GM23338 (cell line): ENCODE measurements around the gene FBXW12. TPM values are rescaled to one million over a fixed set of nuclear protein-coding genes. Genes with fewer than 3 reads are reported as not detected.

Experiments
- ATAC-seq: fragments of 200-7000 bp; cut with Tn5 transposase; 3 replicates; pipeline ENCODE4 v1.9.1; 2020
- DNase-seq: peaks from one replicate; pipeline ENCODE4 v3.0.0-alpha.2; 2015; ENCODE audit warnings: low spot score
- H2AFZ ChIP-seq: fragments of 200-600 bp; sonication (generic); 2 replicates; pipeline ENCODE4 v1.8.0; 2016; ENCODE audit warnings: antibody characterized with exemption, mild to moderate bottlenecking, moderate library complexity
- H3F3A ChIP-seq: fragments of 200-600 bp; sonication (generic); replicated peaks from 2 replicates; pipeline ENCODE4 v1.8.0; 2017; ENCODE audit warnings: antibody characterized with exemption, mixed run types, low read depth
- H3K27ac ChIP-seq: fragments of 200-600 bp; sonication (generic); 2 replicates; pipeline ENCODE4 v1.6.1; 2016; ENCODE audit warnings: low read depth
- H3K27me3 ChIP-seq: fragments of 200-600 bp; sonication (generic); 2 replicates; pipeline ENCODE4 v1.8.0; 2016; ENCODE audit warnings: mild to moderate bottlenecking, mixed run types, moderate library complexity; ENCODE audit not compliant: insufficient read depth
- H3K36me3 ChIP-seq: fragments of 200-600 bp; sonication (generic); 2 replicates; pipeline ENCODE4 v1.8.0; 2016; ENCODE audit warnings: mild to moderate bottlenecking; ENCODE audit not compliant: insufficient read depth
- H3K4me1 ChIP-seq: fragments of 200-600 bp; sonication (generic); 2 replicates; pipeline ENCODE4 v1.8.0; 2016; ENCODE audit warnings: mild to moderate bottlenecking, moderate library complexity; ENCODE audit not compliant: insufficient read depth
- H3K4me2 ChIP-seq: fragments of 200-600 bp; sonication (generic); 2 replicates; pipeline ENCODE4 v1.7.1; 2017; ENCODE audit warnings: mixed run types
- H3K4me3 ChIP-seq: fragments of 200-600 bp; sonication (generic); 2 replicates; pipeline ENCODE4 v1.6.1; 2016; ENCODE audit warnings: mixed run types
- H3K79me2 ChIP-seq: fragments of 200-600 bp; sonication (generic); replicated peaks from 2 replicates; pipeline ENCODE4 v1.8.0; 2017; ENCODE audit warnings: mild to moderate bottlenecking; ENCODE audit not compliant: insufficient read depth
- H3K9me2 ChIP-seq: fragments of 200-600 bp; sonication (generic); 2 replicates; pipeline ENCODE4 v1.8.0; 2017; ENCODE audit not compliant: insufficient read depth
- H4K20me1 ChIP-seq: fragments of 200-600 bp; sonication (generic); replicated peaks from 2 replicates; pipeline ENCODE4 v1.8.0; 2017; ENCODE audit warnings: mild to moderate bottlenecking; ENCODE audit not compliant: insufficient read depth
- H3K27ac Mint-ChIP-seq: 2 replicates; pipeline ENCODE4 v1.8.0; 2020; ENCODE audit warnings: inconsistent platforms, mild to moderate bottlenecking, moderate library complexity, mixed read lengths
- H3K27me3 Mint-ChIP-seq: 3 replicates; pipeline ENCODE4 v1.8.0; 2022; ENCODE audit warnings: low read depth, mild to moderate bottlenecking, moderate library complexity, mixed read lengths, inconsistent platforms; ENCODE audit not compliant: insufficient read depth, poor library complexity
- H3K36me3 Mint-ChIP-seq: 3 replicates; pipeline ENCODE4 v1.8.0; 2021; ENCODE audit warnings: low read depth, mild to moderate bottlenecking, inconsistent platforms, moderate library complexity, mixed read lengths
- H3K4me1 Mint-ChIP-seq: 3 replicates; pipeline ENCODE4 v1.8.0; 2020; ENCODE audit warnings: mild to moderate bottlenecking, inconsistent platforms, mixed read lengths
- H3K4me3 Mint-ChIP-seq: 3 replicates; pipeline ENCODE4 v1.8.0; 2021; ENCODE audit warnings: moderate library complexity, mild to moderate bottlenecking, inconsistent platforms, mixed read lengths
- H3K9me3 Mint-ChIP-seq: 3 replicates; pipeline ENCODE4 v1.8.0; 2020; ENCODE audit warnings: moderate library complexity, mild to moderate bottlenecking, inconsistent platforms, mixed read lengths
- CREB1 ChIP-seq: fragments of 250-450 bp; sonication (Bioruptor Pico); IDR thresholded peaks from 2 replicates; pipeline ENCODE4 v1.5.0; 2020; ENCODE audit warnings: low read depth, mild to moderate bottlenecking, moderate library complexity
- EZH2 ChIP-seq: fragments of 200-600 bp; sonication (generic); IDR thresholded peaks from one replicate; pipeline ENCODE4 v1.8.0; 2017; ENCODE audit warnings: antibody characterized with exemption, mild to moderate bottlenecking, low read depth; ENCODE audit not compliant: unreplicated experiment
- EZH2phosphoT487 ChIP-seq: fragments of 200-600 bp; sonication (generic); IDR thresholded peaks from one replicate; pipeline ENCODE4 v1.8.1; 2018; ENCODE audit warnings: antibody characterized with exemption; ENCODE audit not compliant: unreplicated experiment
- JUNB ChIP-seq: IDR thresholded peaks from one replicate; pipeline ENCODE4 v1.6.1; 2016; ENCODE audit warnings: antibody characterized with exemption; ENCODE audit not compliant: unreplicated experiment
- POLR2AphosphoS5 ChIP-seq: IDR thresholded peaks from 2 replicates; pipeline ENCODE4 v1.6.1; 2016; ENCODE audit warnings: antibody characterized with exemption, low read depth
- STAT1 ChIP-seq: IDR thresholded peaks from one replicate; pipeline ENCODE4 v1.6.1; 2016; ENCODE audit warnings: antibody characterized with exemption; ENCODE audit not compliant: unreplicated experiment
- ZNF331 ChIP-seq: fragments of 250-450 bp; sonication (Bioruptor Pico); IDR thresholded peaks from 2 replicates; pipeline ENCODE4 v1.5.0; 2020; ENCODE audit warnings: low read depth, mild to moderate bottlenecking, moderate library complexity
- polyA plus RNA-seq: library from polyadenylated mRNA; unstranded; fragments of >200 nt; fragmentation: Nextera tagmentation; extraction: Ambion mirVana; gene quantifications from 2 replicates; pipeline ENCODE4 v1.2.1, GENCODE V29; 2016
- total RNA-seq: library from RNA; depleted of rRNA; stranded (reverse); fragments of >200 nt; shearing (Covaris generic); gene quantifications from 2 replicates; pipeline ENCODE4 v1.2.3, GENCODE V29; 2014
- TF ChIP-seq, protein P1 (sequence below): IDR thresholded peaks from one replicate; pipeline ENCODE4 v1.6.1; 2018; ENCODE audit warnings: antibody characterized with exemption; ENCODE audit not compliant: unreplicated experiment
- TF ChIP-seq, protein P2 (sequence below): fragments of 250-450 bp; sonication (Bioruptor Pico); IDR thresholded peaks from 2 replicates; pipeline ENCODE4 v1.5.0; 2020; ENCODE audit warnings: mild to moderate bottlenecking, moderate library complexity

Gene FBXW12
- total and polyA plus RNA-seq, 2 experiments from 2014 or later: 0.73 TPM; not detected in 1

DNA sequence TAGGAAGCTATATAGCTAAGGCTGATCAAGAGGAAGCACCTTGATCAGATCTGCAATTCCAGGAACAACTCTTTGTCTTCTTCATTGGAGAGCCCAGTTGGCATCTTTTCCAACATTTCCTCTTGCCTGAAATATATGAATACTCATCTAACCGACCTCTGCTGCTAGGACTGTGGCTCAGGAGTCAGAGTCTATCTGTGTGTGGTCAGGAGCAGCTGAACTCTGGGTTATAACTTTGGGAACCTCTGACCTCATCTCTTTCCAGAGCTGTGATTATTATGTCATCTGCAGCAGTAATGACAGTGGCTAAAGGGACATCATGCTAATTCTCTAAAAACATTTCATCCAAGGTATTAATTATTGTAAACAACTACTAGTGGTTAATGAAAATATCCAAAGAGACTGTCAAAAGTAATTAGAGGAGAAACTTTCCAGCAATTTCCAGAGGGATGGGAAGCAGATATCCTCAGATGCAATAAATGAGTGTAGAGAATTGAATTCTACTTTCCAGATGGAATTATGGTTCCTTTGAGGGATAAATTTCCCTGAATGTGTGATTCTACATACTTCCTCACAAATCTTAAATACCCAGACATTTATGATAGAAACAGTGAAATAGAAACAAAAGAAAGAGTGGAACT lies 27.0 kb upstream of the FBXW12 start:
- H3K27me3 Mint-ChIP-seq: no peaks in the 10 kb centered on the region
- DNase-seq: no peak
- no peaks in the 10 kb centered on the region for H3K36me3 Mint-ChIP-seq
- no peak for ATAC-seq
- H3K4me3 Mint-ChIP-seq: no peak overlapping the region
- Histone ChIP-seq H3K36me3 (no peaks in the 10 kb centered on the region), H3F3A (0 out of 2 replicates have a peak, but pooled peaks cover 3% of the 10 kb centered on the region), H3K4me3 (no peak overlapping the region), H3K79me2 (no peaks in the 10 kb centered on the region), H2AFZ (no peak overlapping the region), H4K20me1 (no peaks in the 10 kb centered on the region), H3K27ac (no peak overlapping the region), H3K4me1 (no peaks in the 10 kb centered on the region), H3K27me3 (no peaks in the 10 kb centered on the region), H3K9me2 (no peaks in the 10 kb centered on the region), H3K4me2 (no peak overlapping the region)
- TF ChIP-seq, protein P1, sequence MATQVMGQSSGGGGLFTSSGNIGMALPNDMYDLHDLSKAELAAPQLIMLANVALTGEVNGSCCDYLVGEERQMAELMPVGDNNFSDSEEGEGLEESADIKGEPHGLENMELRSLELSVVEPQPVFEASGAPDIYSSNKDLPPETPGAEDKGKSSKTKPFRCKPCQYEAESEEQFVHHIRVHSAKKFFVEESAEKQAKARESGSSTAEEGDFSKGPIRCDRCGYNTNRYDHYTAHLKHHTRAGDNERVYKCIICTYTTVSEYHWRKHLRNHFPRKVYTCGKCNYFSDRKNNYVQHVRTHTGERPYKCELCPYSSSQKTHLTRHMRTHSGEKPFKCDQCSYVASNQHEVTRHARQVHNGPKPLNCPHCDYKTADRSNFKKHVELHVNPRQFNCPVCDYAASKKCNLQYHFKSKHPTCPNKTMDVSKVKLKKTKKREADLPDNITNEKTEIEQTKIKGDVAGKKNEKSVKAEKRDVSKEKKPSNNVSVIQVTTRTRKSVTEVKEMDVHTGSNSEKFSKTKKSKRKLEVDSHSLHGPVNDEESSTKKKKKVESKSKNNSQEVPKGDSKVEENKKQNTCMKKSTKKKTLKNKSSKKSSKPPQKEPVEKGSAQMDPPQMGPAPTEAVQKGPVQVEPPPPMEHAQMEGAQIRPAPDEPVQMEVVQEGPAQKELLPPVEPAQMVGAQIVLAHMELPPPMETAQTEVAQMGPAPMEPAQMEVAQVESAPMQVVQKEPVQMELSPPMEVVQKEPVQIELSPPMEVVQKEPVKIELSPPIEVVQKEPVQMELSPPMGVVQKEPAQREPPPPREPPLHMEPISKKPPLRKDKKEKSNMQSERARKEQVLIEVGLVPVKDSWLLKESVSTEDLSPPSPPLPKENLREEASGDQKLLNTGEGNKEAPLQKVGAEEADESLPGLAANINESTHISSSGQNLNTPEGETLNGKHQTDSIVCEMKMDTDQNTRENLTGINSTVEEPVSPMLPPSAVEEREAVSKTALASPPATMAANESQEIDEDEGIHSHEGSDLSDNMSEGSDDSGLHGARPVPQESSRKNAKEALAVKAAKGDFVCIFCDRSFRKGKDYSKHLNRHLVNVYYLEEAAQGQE: no peak
- TF ChIP-seq ZNF331 (no peak), CREB1 (CRISPR knock-in tag) (no peak), POLR2AphosphoS5 (no peak), EZH2 (no peak), EZH2phosphoT487 (no peak), JUNB (no peak), STAT1 (no peak)
- TF ChIP-seq, protein P2, sequence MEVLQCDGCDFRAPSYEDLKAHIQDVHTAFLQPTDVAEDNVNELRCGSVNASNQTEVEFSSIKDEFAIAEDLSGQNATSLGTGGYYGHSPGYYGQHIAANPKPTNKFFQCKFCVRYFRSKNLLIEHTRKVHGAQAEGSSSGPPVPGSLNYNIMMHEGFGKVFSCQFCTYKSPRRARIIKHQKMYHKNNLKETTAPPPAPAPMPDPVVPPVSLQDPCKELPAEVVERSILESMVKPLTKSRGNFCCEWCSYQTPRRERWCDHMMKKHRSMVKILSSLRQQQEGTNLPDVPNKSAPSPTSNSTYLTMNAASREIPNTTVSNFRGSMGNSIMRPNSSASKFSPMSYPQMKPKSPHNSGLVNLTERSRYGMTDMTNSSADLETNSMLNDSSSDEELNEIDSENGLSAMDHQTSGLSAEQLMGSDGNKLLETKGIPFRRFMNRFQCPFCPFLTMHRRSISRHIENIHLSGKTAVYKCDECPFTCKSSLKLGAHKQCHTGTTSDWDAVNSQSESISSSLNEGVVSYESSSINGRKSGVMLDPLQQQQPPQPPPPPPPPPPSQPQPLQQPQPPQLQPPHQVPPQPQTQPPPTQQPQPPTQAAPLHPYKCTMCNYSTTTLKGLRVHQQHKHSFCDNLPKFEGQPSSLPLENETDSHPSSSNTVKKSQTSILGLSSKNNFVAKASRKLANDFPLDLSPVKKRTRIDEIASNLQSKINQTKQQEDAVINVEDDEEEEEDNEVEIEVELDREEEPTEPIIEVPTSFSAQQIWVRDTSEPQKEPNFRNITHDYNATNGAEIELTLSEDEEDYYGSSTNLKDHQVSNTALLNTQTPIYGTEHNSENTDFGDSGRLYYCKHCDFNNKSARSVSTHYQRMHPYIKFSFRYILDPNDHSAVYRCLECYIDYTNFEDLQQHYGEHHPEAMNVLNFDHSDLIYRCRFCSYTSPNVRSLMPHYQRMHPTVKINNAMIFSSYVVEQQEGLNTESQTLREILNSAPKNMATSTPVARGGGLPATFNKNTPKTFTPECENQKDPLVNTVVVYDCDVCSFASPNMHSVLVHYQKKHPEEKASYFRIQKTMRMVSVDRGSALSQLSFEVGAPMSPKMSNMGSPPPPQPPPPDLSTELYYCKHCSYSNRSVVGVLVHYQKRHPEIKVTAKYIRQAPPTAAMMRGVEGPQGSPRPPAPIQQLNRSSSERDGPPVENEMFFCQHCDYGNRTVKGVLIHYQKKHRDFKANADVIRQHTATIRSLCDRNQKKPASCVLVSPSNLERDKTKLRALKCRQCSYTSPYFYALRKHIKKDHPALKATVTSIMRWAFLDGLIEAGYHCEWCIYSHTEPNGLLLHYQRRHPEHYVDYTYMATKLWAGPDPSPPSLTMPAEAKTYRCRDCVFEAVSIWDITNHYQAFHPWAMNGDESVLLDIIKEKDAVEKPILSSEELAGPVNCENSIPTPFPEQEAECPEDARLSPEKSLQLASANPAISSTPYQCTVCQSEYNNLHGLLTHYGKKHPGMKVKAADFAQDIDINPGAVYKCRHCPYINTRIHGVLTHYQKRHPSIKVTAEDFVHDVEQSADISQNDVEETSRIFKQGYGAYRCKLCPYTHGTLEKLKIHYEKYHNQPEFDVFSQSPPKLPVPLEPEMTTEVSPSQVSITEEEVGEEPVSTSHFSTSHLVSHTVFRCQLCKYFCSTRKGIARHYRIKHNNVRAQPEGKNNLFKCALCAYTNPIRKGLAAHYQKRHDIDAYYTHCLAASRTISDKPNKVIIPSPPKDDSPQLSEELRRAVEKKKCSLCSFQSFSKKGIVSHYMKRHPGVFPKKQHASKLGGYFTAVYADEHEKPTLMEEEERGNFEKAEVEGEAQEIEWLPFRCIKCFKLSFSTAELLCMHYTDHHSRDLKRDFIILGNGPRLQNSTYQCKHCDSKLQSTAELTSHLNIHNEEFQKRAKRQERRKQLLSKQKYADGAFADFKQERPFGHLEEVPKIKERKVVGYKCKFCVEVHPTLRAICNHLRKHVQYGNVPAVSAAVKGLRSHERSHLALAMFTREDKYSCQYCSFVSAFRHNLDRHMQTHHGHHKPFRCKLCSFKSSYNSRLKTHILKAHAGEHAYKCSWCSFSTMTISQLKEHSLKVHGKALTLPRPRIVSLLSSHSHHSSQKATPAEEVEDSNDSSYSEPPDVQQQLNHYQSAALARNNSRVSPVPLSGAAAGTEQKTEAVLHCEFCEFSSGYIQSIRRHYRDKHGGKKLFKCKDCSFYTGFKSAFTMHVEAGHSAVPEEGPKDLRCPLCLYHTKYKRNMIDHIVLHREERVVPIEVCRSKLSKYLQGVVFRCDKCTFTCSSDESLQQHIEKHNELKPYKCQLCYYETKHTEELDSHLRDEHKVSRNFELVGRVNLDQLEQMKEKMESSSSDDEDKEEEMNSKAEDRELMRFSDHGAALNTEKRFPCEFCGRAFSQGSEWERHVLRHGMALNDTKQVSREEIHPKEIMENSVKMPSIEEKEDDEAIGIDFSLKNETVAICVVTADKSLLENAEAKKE: no peak
- H3K27ac Mint-ChIP-seq: no peak overlapping the region
- no peaks in the 10 kb centered on the region for H3K9me3 Mint-ChIP-seq
- H3K4me1 Mint-ChIP-seq: no peaks in the 10 kb centered on the region
